ENCODE results near the gene SLC25A51.

Gene SLC25A51

DNA sequence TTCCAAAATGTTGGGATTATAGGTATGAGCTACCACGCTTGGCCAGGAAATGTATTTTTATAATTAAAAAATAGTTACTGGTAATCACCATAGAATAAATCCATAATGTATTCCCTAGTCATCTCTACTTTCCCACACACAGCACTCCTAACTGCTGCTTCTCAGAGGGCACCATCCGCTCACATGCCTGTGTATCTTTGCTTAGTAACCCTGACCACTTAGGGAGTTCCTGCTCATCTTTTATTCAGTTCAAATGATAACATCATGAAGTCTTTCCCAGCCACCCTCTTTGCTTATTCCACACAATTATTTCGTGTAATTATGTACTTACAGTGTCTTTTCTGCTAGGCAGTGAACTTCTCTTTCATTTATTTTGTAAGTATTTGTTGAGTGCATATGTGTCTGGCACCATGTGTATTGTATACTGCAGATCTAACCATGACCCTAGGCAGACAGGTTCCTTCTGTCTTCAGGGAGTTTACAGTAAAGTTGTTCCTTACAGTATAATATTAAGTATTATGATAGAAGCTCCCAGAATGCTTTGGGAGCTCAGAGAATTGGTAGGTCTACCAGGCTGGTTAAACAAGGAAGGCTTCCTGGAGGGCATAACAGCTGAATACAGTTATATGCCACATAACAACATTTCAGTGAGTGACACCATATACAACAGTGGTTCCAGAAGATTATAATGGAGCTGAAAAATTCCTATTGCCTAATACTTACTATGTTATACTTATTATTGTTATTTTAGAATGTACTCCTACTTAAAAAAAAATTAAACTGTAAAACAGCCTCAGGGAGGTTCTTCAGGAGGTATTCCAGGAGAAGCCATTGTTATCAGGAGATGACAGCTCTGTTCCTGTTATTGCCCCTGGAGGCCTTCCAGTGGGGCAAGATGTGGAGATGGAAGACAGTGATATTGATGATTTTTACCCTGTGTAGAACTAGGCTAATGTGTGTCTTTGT, 64.1 kb downstream of the SLC25A51 start:
- DNase-seq (ENCODE audit: low read depth), result peak; percentile 72
- TF ChIP-seq, protein P1, sequence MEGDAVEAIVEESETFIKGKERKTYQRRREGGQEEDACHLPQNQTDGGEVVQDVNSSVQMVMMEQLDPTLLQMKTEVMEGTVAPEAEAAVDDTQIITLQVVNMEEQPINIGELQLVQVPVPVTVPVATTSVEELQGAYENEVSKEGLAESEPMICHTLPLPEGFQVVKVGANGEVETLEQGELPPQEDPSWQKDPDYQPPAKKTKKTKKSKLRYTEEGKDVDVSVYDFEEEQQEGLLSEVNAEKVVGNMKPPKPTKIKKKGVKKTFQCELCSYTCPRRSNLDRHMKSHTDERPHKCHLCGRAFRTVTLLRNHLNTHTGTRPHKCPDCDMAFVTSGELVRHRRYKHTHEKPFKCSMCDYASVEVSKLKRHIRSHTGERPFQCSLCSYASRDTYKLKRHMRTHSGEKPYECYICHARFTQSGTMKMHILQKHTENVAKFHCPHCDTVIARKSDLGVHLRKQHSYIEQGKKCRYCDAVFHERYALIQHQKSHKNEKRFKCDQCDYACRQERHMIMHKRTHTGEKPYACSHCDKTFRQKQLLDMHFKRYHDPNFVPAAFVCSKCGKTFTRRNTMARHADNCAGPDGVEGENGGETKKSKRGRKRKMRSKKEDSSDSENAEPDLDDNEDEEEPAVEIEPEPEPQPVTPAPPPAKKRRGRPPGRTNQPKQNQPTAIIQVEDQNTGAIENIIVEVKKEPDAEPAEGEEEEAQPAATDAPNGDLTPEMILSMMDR (IDR thresholded peaks at IDR 0.05; ENCODE audit: low read length, missing control alignments), result no peak
- no peak overlapping the region for H3K4me3 ChIP-seq (replicated peaks; ENCODE audit: low read depth, low read length)
